H1 (cell line): ENCODE results near the gene LAMB3. TPM values are rescaled to one million over a fixed set of nuclear protein-coding genes. Genes with fewer than 3 reads are reported as not detected.

Source experiments
- CTCF ChIA-PET: fragments of 300-600 bp; sonication (Branson Sonifier 250); formaldehyde crosslinking; loops from one replicate; lab custom pipeline; 2021; ENCODE audit not compliant: partially characterized antibody; lab: Charles Lee
- POLR2A ChIA-PET: fragments of 300-600 bp; sonication (Branson Sonifier 250); formaldehyde crosslinking; loops from one replicate; lab custom pipeline; 2021; ENCODE audit warnings: inconsistent platforms; ENCODE audit not compliant: partially characterized antibody; lab: Charles Lee
- DNase-seq, 2 experiments: peaks; one replicate each; pipeline versions ENCODE4 v3.0.0 to v3.0.0-alpha.2; 2010 to 2022; ENCODE audit warnings: low spot score in 2 of 2, low read depth in 1 of 2, mixed read lengths in 1 of 2
- FAIRE-seq: peaks from 2 replicates; lab custom pipeline; 2011; peaks lifted over from hg19 to GRCh38; lab: Jason Lieb, UNC
- H2AFZ ChIP-seq: 2 replicates; pipeline ENCODE4 v1.8.1; 2012; ENCODE audit warnings: low read length, inconsistent platforms
- H2AK5ac ChIP-seq: 2 replicates; pipeline ENCODE4 v1.6.1; 2013; ENCODE audit warnings: low read depth, low read length
- H2BK120ac ChIP-seq: replicated peaks from 2 replicates; pipeline ENCODE3; 2013; ENCODE audit warnings: low read depth, low read length, inconsistent platforms
- H2BK12ac ChIP-seq: 2 replicates; pipeline ENCODE4 v1.6.1; 2013; ENCODE audit warnings: low read depth, low read length
- H2BK15ac ChIP-seq: 2 replicates; pipeline ENCODE4 v1.6.1; 2013; ENCODE audit warnings: low read length
- H2BK20ac ChIP-seq: 2 replicates; pipeline ENCODE4 v1.6.1; 2013; ENCODE audit warnings: low read length
- H2BK5ac ChIP-seq: 2 replicates; pipeline ENCODE4 v1.6.1; 2013; ENCODE audit warnings: low read depth, low read length
- H3K14ac ChIP-seq: 2 replicates; pipeline ENCODE4 v1.6.1; 2013; ENCODE audit warnings: inconsistent platforms; ENCODE audit not compliant: insufficient read length
- H3K18ac ChIP-seq: 2 replicates; pipeline ENCODE4 v1.6.1; 2013; ENCODE audit warnings: low read length; ENCODE audit errors: extremely low read depth
- H3K23ac ChIP-seq: 2 replicates; pipeline ENCODE4 v1.6.1; 2013; ENCODE audit warnings: inconsistent platforms; ENCODE audit not compliant: insufficient read length
- H3K23me2 ChIP-seq: 2 replicates; pipeline ENCODE4 v1.6.1; 2013; ENCODE audit warnings: low read depth, low read length
- H3K27ac ChIP-seq: 2 replicates; pipeline ENCODE4 v1.6.1; 2011; ENCODE audit warnings: low read depth, low read length, inconsistent platforms
- H3K27me3 ChIP-seq, 4 experiments: replicated peaks in 1 of 4; 1 replicate in 1 of 4; 2 replicates in 3 of 4; pipeline versions ENCODE4 v1.6.1 to v1.8.1; 2011 to 2013; ENCODE audit warnings: low read length in 3 of 4, mild to moderate bottlenecking in 3 of 4, inconsistent platforms in 2 of 4, mixed read lengths in 2 of 4, moderate library complexity in 1 of 4; ENCODE audit not compliant: control insufficient read depth in 3 of 4, insufficient read depth in 3 of 4; ENCODE audit errors: extremely low read depth in 1 of 4
- H3K36me3 ChIP-seq, 4 experiments: 2 replicates each; pipeline versions ENCODE4 v1.6.1 to v1.8.1; 2011 to 2013; ENCODE audit warnings: mild to moderate bottlenecking in 4 of 4, low read length in 3 of 4, moderate library complexity in 2 of 4, control low read depth in 1 of 4, inconsistent platforms in 1 of 4; ENCODE audit not compliant: insufficient read depth in 4 of 4, control insufficient read depth in 2 of 4
- H3K4ac ChIP-seq: replicated peaks from 2 replicates; pipeline ENCODE3; 2013; ENCODE audit warnings: low read length, low read depth, mixed read lengths, inconsistent platforms; ENCODE audit not compliant: insufficient read length
- H3K4me1 ChIP-seq, 4 experiments: replicated peaks in 1 of 4; 1 replicate in 1 of 4; 2 replicates in 3 of 4; pipeline versions ENCODE4 v1.6.1 to v1.8.1; 2011 to 2013; ENCODE audit warnings: low read length in 3 of 4, inconsistent platforms in 2 of 4, mixed read lengths in 1 of 4; ENCODE audit not compliant: insufficient read depth in 4 of 4, control insufficient read depth in 3 of 4
- H3K4me2 ChIP-seq, 2 experiments: 2 replicates each; pipeline versions ENCODE4 v1.6.1 to v1.8.1; 2011 to 2013; ENCODE audit warnings: low read depth in 2 of 2, low read length in 2 of 2, control low read depth in 1 of 2, inconsistent platforms in 1 of 2, mild to moderate bottlenecking in 1 of 2; ENCODE audit not compliant: insufficient read depth in 1 of 2
- H3K4me3 ChIP-seq, 4 experiments: fragments of 200-600, 300-600 bp in 1 of 4; sonication (generic), shearing (Covaris generic), sonication (Bioruptor Twin) in 1 of 4; 2 replicates each; pipeline versions ENCODE4 v1.5.1 to v1.8.1; 2011 to 2016; ENCODE audit warnings: low read length in 4 of 4, low read depth in 3 of 4, control low read depth in 2 of 4, inconsistent platforms in 2 of 4, mild to moderate bottlenecking in 2 of 4, mixed read lengths in 1 of 4, moderate library complexity in 1 of 4; ENCODE audit not compliant: insufficient read depth in 2 of 4; ENCODE audit errors: extremely low read depth in 1 of 4
- H3K56ac ChIP-seq: replicated peaks from 2 replicates; pipeline ENCODE3; 2013; ENCODE audit warnings: low read depth, mild to moderate bottlenecking, mixed read lengths, low read length, inconsistent platforms; ENCODE audit not compliant: insufficient read length
- H3K79me1 ChIP-seq: 2 replicates; pipeline ENCODE4 v1.6.1; 2013; ENCODE audit warnings: low read depth, low read length, control low read depth
- H3K79me2 ChIP-seq, 2 experiments: 2 replicates each; pipeline versions ENCODE4 v1.6.1 to v1.8.1; 2012 to 2013; ENCODE audit warnings: low read length in 2 of 2, mild to moderate bottlenecking in 2 of 2, inconsistent platforms in 1 of 2; ENCODE audit not compliant: insufficient read depth in 2 of 2, control insufficient read depth in 1 of 2
- H3K9ac ChIP-seq, 4 experiments: replicated peaks in 1 of 4; 1 replicate in 1 of 4; 2 replicates in 3 of 4; pipeline versions ENCODE4 v1.6.1 to v1.8.1; 2011 to 2013; ENCODE audit warnings: low read depth in 3 of 4, low read length in 3 of 4, control low read depth in 2 of 4, mild to moderate bottlenecking in 2 of 4, moderate library complexity in 2 of 4, inconsistent platforms in 1 of 4; ENCODE audit errors: extremely low read depth in 1 of 4
- H3K9me3 ChIP-seq, 2 experiments: 2 replicates each; pipeline versions ENCODE4 v1.6.1 to v1.8.1; 2012 to 2013; ENCODE audit warnings: mild to moderate bottlenecking in 2 of 2, moderate library complexity in 2 of 2, control low read depth in 1 of 2, inconsistent platforms in 1 of 2, low read depth in 1 of 2, low read length in 1 of 2, mixed read lengths in 1 of 2; ENCODE audit not compliant: insufficient read depth in 2 of 2
- H4K20me1 ChIP-seq, 2 experiments: replicated peaks in 1 of 2; 2 replicates each; pipeline versions ENCODE3 to v1.8.1; 2011 to 2013; ENCODE audit warnings: inconsistent platforms in 2 of 2, low read length in 2 of 2, mild to moderate bottlenecking in 1 of 2; ENCODE audit not compliant: insufficient read depth in 2 of 2, control insufficient read depth in 1 of 2
- H4K5ac ChIP-seq: 2 replicates; pipeline ENCODE4 v1.6.1; 2013; ENCODE audit warnings: low read length, low read depth, mixed read lengths, inconsistent platforms; ENCODE audit not compliant: insufficient read length
- H4K8ac ChIP-seq: 2 replicates; pipeline ENCODE4 v1.8.0; 2013; ENCODE audit warnings: mild to moderate bottlenecking, moderate library complexity, low read length, inconsistent platforms; ENCODE audit not compliant: insufficient read depth; ENCODE audit errors: extremely low read depth
- H4K91ac ChIP-seq: replicated peaks from 2 replicates; pipeline ENCODE3; 2013; ENCODE audit warnings: low read length, mixed read lengths, inconsistent platforms; ENCODE audit not compliant: insufficient read length
- CBX5 ChIP-seq: fragments of 300-800, 300-1000 bp; sonication (generic); IDR thresholded peaks from 2 replicates; pipeline ENCODE4 v1.7.1; 2016; ENCODE audit warnings: antibody characterized with exemption, low read length, low read depth
- EP300 ChIP-seq, 2 experiments: IDR thresholded peaks; 1 replicate in 1 of 2; 2 replicates in 1 of 2; pipeline ENCODE4 v1.6.1; 2011 to 2012; ENCODE audit warnings: low read depth in 2 of 2, low read length in 2 of 2, mild to moderate bottlenecking in 2 of 2, borderline replicate concordance in 1 of 2, inconsistent platforms in 1 of 2, moderate library complexity in 1 of 2
- JUND ChIP-seq: IDR thresholded peaks from 2 replicates; pipeline ENCODE4 v1.6.1; 2011; ENCODE audit warnings: mild to moderate bottlenecking, improper control_type of control experiment, low read length
- NANOG ChIP-seq: IDR thresholded peaks from 2 replicates; pipeline ENCODE4 v1.6.1; 2011; ENCODE audit warnings: low read length, low read depth, mild to moderate bottlenecking, inconsistent platforms; ENCODE audit not compliant: insufficient read depth, poor library complexity, severe bottlenecking
- RXRA ChIP-seq: IDR thresholded peaks from 2 replicates; pipeline ENCODE4 v1.6.1; 2011; ENCODE audit warnings: low read depth, mild to moderate bottlenecking, low read length, moderate library complexity; ENCODE audit not compliant: insufficient read depth
- SIX5 ChIP-seq: IDR thresholded peaks from 2 replicates; pipeline ENCODE4 v1.6.1; 2011; ENCODE audit warnings: mild to moderate bottlenecking, low read depth, low read length
- SUZ12 ChIP-seq: fragments of 200-600 bp; sonication (generic); IDR thresholded peaks from 2 replicates; pipeline ENCODE4 v1.6.1; 2012; ENCODE audit warnings: mild to moderate bottlenecking, inconsistent platforms, low read length, moderate library complexity, mixed read lengths
- TCF12 ChIP-seq: IDR thresholded peaks from 2 replicates; pipeline ENCODE4 v1.6.1; 2011; ENCODE audit warnings: low read depth, mild to moderate bottlenecking, low read length
- ZNF274 ChIP-seq: IDR thresholded peaks from 2 replicates; pipeline ENCODE4 v1.7.0; 2012; ENCODE audit warnings: low read length, borderline replicate concordance; ENCODE audit errors: extremely low read depth
- WGBS, 2 experiments: shearing (Covaris generic) in 1 of 2; methylation state at CpG; one replicate each; pipeline versions ENCODE4 v1.1.6 to v1.1.7; 2013 to 2015; ENCODE audit warnings: low lambda C conversion rate in 2 of 2, mixed read lengths in 2 of 2, inconsistent platforms in 1 of 2, low coverage in 1 of 2, missing lambda C conversion rate in 1 of 2; ENCODE audit not compliant: insufficient replicate concordance in 2 of 2, insufficient coverage in 1 of 2, insufficient read length in 1 of 2; ENCODE audit errors: extremely low coverage in 1 of 2, missing lambda C conversion rate in 1 of 2; 5-methylcytosine and 5-hydroxymethylcytosine counted together
- polyA plus RNA-seq, 7 experiments: library from polyadenylated mRNA; depleted of rRNA in 3 of 7; stranded (reverse) in 5 of 7; unstranded in 2 of 7; fragments of >200 nt in 5 of 7; fragments of 200-250 nt in 2 of 7; gene quantifications; 1 replicate in 5 of 7; 2 replicates in 1 of 7; 4 replicates in 1 of 7; pipeline versions ENCODE4 v1.2.1 to v1.2.3, GENCODE V29; 2011 to 2013; ENCODE audit warnings: missing spikeins in 2 of 7, mixed read lengths in 2 of 7
- total RNA-seq: library from RNA; stranded (reverse); fragmentation: NEBNext Ultra II Directional; extraction: Animal tissue kit (Norgen Biotek cat#: 25700); gene quantifications from 2 replicates; pipeline ENCODE4 v1.2.1, GENCODE V29; 2021
- TF ChIP-seq, protein P1 (sequence below), 3 experiments: IDR thresholded peaks; 1 replicate in 2 of 3; 2 replicates in 1 of 3; pipeline versions ENCODE4 v1.5.1 to v1.6.1; 2011; ENCODE audit warnings: low read length in 3 of 3, mild to moderate bottlenecking in 3 of 3, inconsistent platforms in 2 of 3, low read depth in 1 of 3, moderate library complexity in 1 of 3; ENCODE audit not compliant: insufficient read depth in 1 of 3; ENCODE audit errors: control extremely low read depth in 1 of 3

The LAMB3 gene
- total and polyA plus RNA-seq, 2 of the 8 experiments (the other 6 are each of a cell fraction or from before 2014, with no cell fraction given): 0.45 to 0.50 TPM

DNA sequence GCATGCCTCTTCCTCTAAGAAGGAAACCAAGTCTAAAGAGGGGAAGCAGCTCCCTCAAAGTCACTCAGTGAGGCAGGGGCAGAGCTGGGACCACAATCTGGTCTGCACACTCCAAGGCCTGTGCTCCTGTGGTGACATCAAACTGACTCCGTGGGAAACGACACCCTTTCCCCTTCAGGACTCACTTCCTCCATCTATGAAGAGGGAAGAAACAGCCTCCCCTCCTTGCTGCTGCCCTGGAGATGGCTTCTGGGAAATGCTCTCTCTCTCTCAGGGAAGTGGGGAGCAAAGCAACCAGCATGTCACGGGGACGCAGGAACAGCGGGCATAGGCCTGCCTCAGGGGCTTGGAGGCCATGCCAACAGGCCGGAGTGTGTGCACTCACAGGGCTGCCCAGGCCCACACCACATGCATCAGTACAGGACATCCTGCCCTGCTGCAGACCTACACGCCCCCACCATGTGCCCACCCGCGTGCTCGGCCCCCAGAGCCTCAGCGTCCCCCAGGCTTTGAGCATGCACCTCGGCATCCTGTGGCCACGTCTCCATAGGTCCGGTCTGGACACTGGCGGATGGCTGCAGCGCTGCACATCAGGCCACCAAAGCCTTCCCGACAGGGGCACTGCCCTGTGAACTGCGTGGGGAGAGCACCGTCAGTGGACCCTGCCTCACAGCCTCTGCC lies 25.7 kb downstream of the LAMB3 start:
- H3K23me2 ChIP-seq: no peaks in the 10 kb centered on the region
- H2AFZ ChIP-seq: no peak overlapping the region
- no peak overlapping the region for H3K4me2 ChIP-seq
- no peak overlapping the region for H3K23ac ChIP-seq
- H2AK5ac ChIP-seq: no peak overlapping the region
- no peak overlapping the region for H2BK20ac ChIP-seq
- H3K9ac ChIP-seq: no peak overlapping the region
- FAIRE-seq (no peak), DNase-seq (no peak)
- H3K4me1 ChIP-seq: peaks cover 0 to 15% (median 9%) of the 10 kb centered on the region in 4 experiments; a peak in 4 of 7 replicates
- H3K14ac ChIP-seq: no peak overlapping the region
- H4K91ac ChIP-seq: no peak overlapping the region
- H3K27ac ChIP-seq: no peak overlapping the region
- H3K56ac ChIP-seq: no peak overlapping the region
- peak overlapping the region; percentile 72; the same call in 1 of the 2 replicates for H2BK15ac ChIP-seq
- no peaks in the 10 kb centered on the region for H3K36me3 ChIP-seq
- WGBS, 2 experiments: 93% methylated on average over 18 of the region's 19 CpGs; no CpG with 5 or more reads in 1 of the 2 experiments
- H3K18ac ChIP-seq: no peak overlapping the region
- ChIA-PET CTCF (interaction anchor here (0.7 to 11.4 kb wide), 11 partner anchors 10 to 676 kb away, joined by 3 to 365 read pairs (median 9); partner anchors contain the start of gene CAMK1G), POLR2A (no interaction called here)
- no peak overlapping the region for H4K8ac ChIP-seq
- no peak overlapping the region for H4K5ac ChIP-seq
- no peak overlapping the region; the same call in 1 of the 2 replicates for H2BK5ac ChIP-seq
- H3K79me1 ChIP-seq: no peaks in the 10 kb centered on the region
- peak overlapping the region; percentile 90 for H2BK12ac ChIP-seq
- no peaks in the 10 kb centered on the region for H3K79me2 ChIP-seq
- H3K27me3 ChIP-seq: no peaks in the 10 kb centered on the region
- H4K20me1 ChIP-seq: no peaks in the 10 kb centered on the region
- H3K4me3 ChIP-seq: no peak overlapping the region
- H2BK120ac ChIP-seq: no peak overlapping the region
- H3K9me3 ChIP-seq: no peaks in the 10 kb centered on the region
- no peak overlapping the region for H3K4ac ChIP-seq
- no peak for TF ChIP-seq ZNF274
- TF ChIP-seq, protein P1, sequence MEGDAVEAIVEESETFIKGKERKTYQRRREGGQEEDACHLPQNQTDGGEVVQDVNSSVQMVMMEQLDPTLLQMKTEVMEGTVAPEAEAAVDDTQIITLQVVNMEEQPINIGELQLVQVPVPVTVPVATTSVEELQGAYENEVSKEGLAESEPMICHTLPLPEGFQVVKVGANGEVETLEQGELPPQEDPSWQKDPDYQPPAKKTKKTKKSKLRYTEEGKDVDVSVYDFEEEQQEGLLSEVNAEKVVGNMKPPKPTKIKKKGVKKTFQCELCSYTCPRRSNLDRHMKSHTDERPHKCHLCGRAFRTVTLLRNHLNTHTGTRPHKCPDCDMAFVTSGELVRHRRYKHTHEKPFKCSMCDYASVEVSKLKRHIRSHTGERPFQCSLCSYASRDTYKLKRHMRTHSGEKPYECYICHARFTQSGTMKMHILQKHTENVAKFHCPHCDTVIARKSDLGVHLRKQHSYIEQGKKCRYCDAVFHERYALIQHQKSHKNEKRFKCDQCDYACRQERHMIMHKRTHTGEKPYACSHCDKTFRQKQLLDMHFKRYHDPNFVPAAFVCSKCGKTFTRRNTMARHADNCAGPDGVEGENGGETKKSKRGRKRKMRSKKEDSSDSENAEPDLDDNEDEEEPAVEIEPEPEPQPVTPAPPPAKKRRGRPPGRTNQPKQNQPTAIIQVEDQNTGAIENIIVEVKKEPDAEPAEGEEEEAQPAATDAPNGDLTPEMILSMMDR (IDR thresholded peaks at IDR 0.05; ENCODE audit: control extremely low read depth in 1 of 3, insufficient read depth in 1 of 3, low read depth in 1 of 3, low read length in 3 of 3): no peak
- no peak for TF ChIP-seq CBX5
- no peak for TF ChIP-seq SUZ12
- no peak for TF ChIP-seq EP300 (IDR thresholded peaks at IDR 0.05; ENCODE audit: borderline replicate concordance in 1 of 2, low read depth in 2 of 2, low read length in 2 of 2)
- no peak for TF ChIP-seq TCF12
- no peak for TF ChIP-seq NANOG
- no peak for TF ChIP-seq JUND
- no peak for TF ChIP-seq RXRA
- TF ChIP-seq SIX5: no peak
